K562 (cell line): ENCODE results near the gene MPG. TPM values are rescaled to one million over a fixed set of nuclear protein-coding genes. Genes with fewer than 3 reads are reported as not detected.
A peak's percentile ranks its signal among the peaks of the same experiment; 100 is the strongest.

ENCODE experiments used
- ATAC-seq: fragments of 200-7000 bp; cut with Tn5 transposase; 3 replicates; pipeline ENCODE4 v1.9.1; 2020; ENCODE audit warnings: moderate library complexity
- BruUV-seq: library from RNA; stranded (reverse); fragments of 400-500 nt; replicated peaks from 2 replicates; lab custom pipeline; 2021; lab: Mats Ljungman, UMichigan
- CTCF ChIA-PET: fragments of 300-600 bp; formaldehyde crosslinking; extraction: SDS; loops from one replicate; lab custom pipeline; 2021; ENCODE audit warnings: low intra/inter-chr PET ratio; lab: Yijun Ruan, JAX
- POLR2A ChIA-PET: fragments of 300-600, 350-650 bp; sonication (Branson Sonifier 250); formaldehyde crosslinking; extraction: SDS; loops from one replicate; lab custom pipeline; 2021; ENCODE audit warnings: antibody characterized with exemption, inconsistent platforms; lab: Yijun Ruan, JAX
- DNase-seq, 4 experiments: peaks; one replicate each; pipeline versions ENCODE4 v3.0.0 to v3.0.0-alpha.2; 2011 to 2018; ENCODE audit warnings: low spot score in 3 of 4, mixed read lengths in 3 of 4; ENCODE audit errors: extremely low read depth in 1 of 4
- FAIRE-seq: peaks from 2 replicates; lab custom pipeline; 2011; peaks lifted over from hg19 to GRCh38; lab: Jason Lieb, UNC
- H2AFZ ChIP-seq: 2 replicates; pipeline ENCODE4 v1.6.0; 2011; ENCODE audit warnings: low read depth, low read length, control low read depth, inconsistent platforms
- H3K27ac ChIP-seq: fragments of 200-600 bp; 3 replicates; pipeline ENCODE4 v1.8.0; 2011; ENCODE audit warnings: low read depth, mild to moderate bottlenecking, control low read depth, inconsistent platforms, low read length, moderate library complexity, mixed read lengths; ENCODE audit errors: extremely low read depth
- H3K27me3 ChIP-seq, 2 experiments: fragments of 300-600 bp in 1 of 2; 2 replicates in 1 of 2; 3 replicates in 1 of 2; pipeline versions ENCODE4 v1.6.0 to v1.8.0; 2011; ENCODE audit warnings: inconsistent platforms in 2 of 2, low read length in 2 of 2, mild to moderate bottlenecking in 1 of 2, mixed read lengths in 1 of 2, moderate library complexity in 1 of 2; ENCODE audit not compliant: control insufficient read depth in 2 of 2, insufficient read depth in 2 of 2
- H3K36me3 ChIP-seq: fragments of 300-600 bp; 3 replicates; pipeline ENCODE4 v1.8.0; 2011; ENCODE audit warnings: mild to moderate bottlenecking, low read length, inconsistent platforms; ENCODE audit not compliant: control insufficient read depth, insufficient read depth
- H3K4me1 ChIP-seq, 2 experiments: fragments of 200-600 bp in 1 of 2; replicated peaks in 1 of 2; 2 replicates in 1 of 2; 3 replicates in 1 of 2; pipeline versions ENCODE4 v1.5.1 to v1.8.0; 2011; ENCODE audit warnings: inconsistent platforms in 2 of 2, low read length in 2 of 2, mild to moderate bottlenecking in 1 of 2, mixed read lengths in 1 of 2, moderate library complexity in 1 of 2; ENCODE audit not compliant: control insufficient read depth in 2 of 2, insufficient read depth in 2 of 2
- H3K4me2 ChIP-seq: 2 replicates; pipeline ENCODE4 v1.6.1; 2011; ENCODE audit warnings: low read length, control low read depth, inconsistent platforms, mixed read lengths; ENCODE audit not compliant: insufficient read depth
- H3K4me3 ChIP-seq: fragments of 200-600 bp; sonication (generic), shearing (Covaris generic); 2 replicates; pipeline ENCODE4 v1.5.1; 2016; ENCODE audit warnings: control low read depth, inconsistent platforms
- H3K79me2 ChIP-seq: fragments of 200-600 bp; 3 replicates; pipeline ENCODE4 v1.8.0; 2011; ENCODE audit warnings: low read length, inconsistent platforms; ENCODE audit not compliant: control insufficient read depth, insufficient read depth
- H3K9ac ChIP-seq, 2 experiments: 2 replicates each; pipeline versions ENCODE4 v1.6.0 to v1.6.1; 2011; ENCODE audit warnings: low read depth in 2 of 2, low read length in 2 of 2, control low read depth in 1 of 2, inconsistent platforms in 1 of 2, mild to moderate bottlenecking in 1 of 2, mixed read lengths in 1 of 2; ENCODE audit not compliant: insufficient read depth in 1 of 2
- H3K9me1 ChIP-seq: one replicate; pipeline ENCODE4 v1.6.0; 2011; ENCODE audit warnings: inconsistent platforms, mild to moderate bottlenecking, low read length, moderate library complexity; ENCODE audit not compliant: control insufficient read depth, insufficient read depth
- H3K9me3 ChIP-seq: replicated peaks from 2 replicates; pipeline ENCODE4 v1.5.1; 2011; ENCODE audit warnings: low read depth, low read length, inconsistent platforms; ENCODE audit not compliant: control insufficient read depth, insufficient read depth
- H4K20me1 ChIP-seq: replicated peaks from 2 replicates; pipeline ENCODE4 v1.6.1; 2011; ENCODE audit warnings: low read length, inconsistent platforms, mixed read lengths; ENCODE audit not compliant: control insufficient read depth, insufficient read depth
- BHLHE40 ChIP-seq: IDR thresholded peaks from 2 replicates; pipeline ENCODE4 v1.6.1; 2011; ENCODE audit warnings: low read length, improper control_type of control experiment
- DIDO1 ChIP-seq: fragments of 450-650 bp; IDR thresholded peaks from 2 replicates; pipeline ENCODE4 v1.6.1; 2016; ENCODE audit warnings: low read depth, missing biosample characterization, missing genetic modification characterization
- PML ChIP-seq: IDR thresholded peaks from 2 replicates; pipeline ENCODE4 v1.6.1; 2012; ENCODE audit warnings: low read length, inconsistent platforms
- POLR2A ChIP-seq: fragments of 450-650 bp; conservative IDR thresholded peaks from 2 replicates; pipeline ENCODE4 v1.6.1; 2016
- POLR2G ChIP-seq: fragments of 200-400 bp; formaldehyde crosslinking; IDR thresholded peaks from 2 replicates; pipeline ENCODE4 v1.6.1; 2017; ENCODE audit warnings: low read depth, mild to moderate bottlenecking, antibody characterized with exemption, low read length, moderate library complexity
- PRMT5 ChIP-seq: sonication (generic); formaldehyde crosslinking; IDR thresholded peaks from 2 replicates; pipeline ENCODE4 v1.5.0; 2020; ENCODE audit warnings: missing genetic modification reagents
- RBFOX2 ChIP-seq: fragments of 200-400 bp; formaldehyde crosslinking; IDR thresholded peaks from 2 replicates; pipeline ENCODE4 v1.6.1; 2017; ENCODE audit warnings: low read depth, mild to moderate bottlenecking, low read length, moderate library complexity
- SMAD3 ChIP-seq: fragments of 450-650 bp; formaldehyde crosslinking; conservative IDR thresholded peaks from 2 replicates; pipeline ENCODE4 v1.4.0; 2020; ENCODE audit warnings: mild to moderate bottlenecking
- STAT5B ChIP-seq: fragments of 250-450 bp; sonication (Bioruptor Pico); IDR thresholded peaks from 2 replicates; pipeline ENCODE4 v1.8.0; 2021; ENCODE audit warnings: mild to moderate bottlenecking, inconsistent platforms
- SUPT5H ChIP-seq: fragments of 450-650 bp; IDR thresholded peaks from 2 replicates; pipeline ENCODE4 v1.6.1; 2016
- ZNF408 ChIP-seq: fragments of 250-450 bp; sonication (Bioruptor Pico); IDR thresholded peaks from 2 replicates; pipeline ENCODE4 v1.4.0; 2020; ENCODE audit warnings: low read depth, mild to moderate bottlenecking, moderate library complexity
- WGBS: fragments of 100-300 bp; shearing (Covaris generic); methylation state at CpG from one replicate; pipeline ENCODE4 v1.1.6; 2016; ENCODE audit warnings: low coverage, mixed read lengths; ENCODE audit not compliant: insufficient coverage; ENCODE audit errors: missing lambda C conversion rate; 5-methylcytosine and 5-hydroxymethylcytosine counted together
- in situ Hi-C: fragments of 300-500 bp; cut with MboI; formaldehyde crosslinking; loops from 4 replicates; pipeline ENCODE4 v1.15.0; 2018; ENCODE audit warnings: inconsistent platforms, mixed read lengths
- intact Hi-C: fragments of 100-400 bp; cut with micrococcal nuclease; formaldehyde crosslinking; loops from 2 replicates; pipeline ENCODE4 v1.14.2; 2022
- polyA plus RNA-seq, 8 experiments: library from polyadenylated mRNA; depleted of rRNA in 4 of 8; stranded (reverse) in 5 of 8; unstranded in 3 of 8; fragments of >200 nt; fragmentation: Nextera tagmentation in 2 of 8; fragmentation: Illumina TruSeq in 1 of 8; extraction: Ambion mirVana in 2 of 8; extraction: Trizol in 1 of 8; gene quantifications; 2 replicates each; pipeline versions ENCODE4 v1.2.1 to v1.2.3, GENCODE V29; 2011 to 2014; ENCODE audit warnings: inconsistent platforms in 1 of 8, missing spikeins in 1 of 8
- total RNA-seq, 7 experiments: library from RNA; depleted of rRNA in 6 of 7; stranded (reverse); fragments of >200 nt in 6 of 7; fragmentation: Illumina TruSeq in 2 of 7; extraction: Trizol in 2 of 7; gene quantifications; 2 replicates each; pipeline versions ENCODE4 v1.2.1 to v1.2.3, GENCODE V29; 2011 to 2021; ENCODE audit warnings: low replicate concordance in 1 of 7

MPG gene
- total and polyA plus RNA-seq, 9 of the 15 experiments (the other 6 are each of a cell fraction or from before 2014, with no cell fraction given) = 0.42 to 226 (median 36.2) TPM

DNA sequence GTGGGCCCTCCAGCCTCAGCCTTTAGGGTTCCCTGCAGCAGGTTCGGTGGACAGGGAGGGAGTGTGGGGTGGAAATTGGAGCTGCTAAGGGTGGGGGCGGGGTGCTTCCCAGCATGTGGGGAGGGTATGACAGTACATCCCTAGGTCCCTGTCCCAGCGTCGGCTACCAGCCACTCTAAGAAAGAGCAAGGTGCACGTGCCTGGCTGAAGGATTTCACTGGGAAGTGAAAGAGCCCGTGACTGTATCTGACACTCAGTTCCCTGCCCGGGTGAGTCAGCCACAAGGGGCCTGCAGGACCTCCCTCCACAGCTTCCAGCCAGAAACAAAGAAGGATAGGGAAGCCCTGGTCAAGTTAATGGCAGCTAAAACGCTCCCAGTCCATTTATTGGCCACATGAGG, 20.3 kb upstream of the MPG start:
- no peak for FAIRE-seq

DNA sequence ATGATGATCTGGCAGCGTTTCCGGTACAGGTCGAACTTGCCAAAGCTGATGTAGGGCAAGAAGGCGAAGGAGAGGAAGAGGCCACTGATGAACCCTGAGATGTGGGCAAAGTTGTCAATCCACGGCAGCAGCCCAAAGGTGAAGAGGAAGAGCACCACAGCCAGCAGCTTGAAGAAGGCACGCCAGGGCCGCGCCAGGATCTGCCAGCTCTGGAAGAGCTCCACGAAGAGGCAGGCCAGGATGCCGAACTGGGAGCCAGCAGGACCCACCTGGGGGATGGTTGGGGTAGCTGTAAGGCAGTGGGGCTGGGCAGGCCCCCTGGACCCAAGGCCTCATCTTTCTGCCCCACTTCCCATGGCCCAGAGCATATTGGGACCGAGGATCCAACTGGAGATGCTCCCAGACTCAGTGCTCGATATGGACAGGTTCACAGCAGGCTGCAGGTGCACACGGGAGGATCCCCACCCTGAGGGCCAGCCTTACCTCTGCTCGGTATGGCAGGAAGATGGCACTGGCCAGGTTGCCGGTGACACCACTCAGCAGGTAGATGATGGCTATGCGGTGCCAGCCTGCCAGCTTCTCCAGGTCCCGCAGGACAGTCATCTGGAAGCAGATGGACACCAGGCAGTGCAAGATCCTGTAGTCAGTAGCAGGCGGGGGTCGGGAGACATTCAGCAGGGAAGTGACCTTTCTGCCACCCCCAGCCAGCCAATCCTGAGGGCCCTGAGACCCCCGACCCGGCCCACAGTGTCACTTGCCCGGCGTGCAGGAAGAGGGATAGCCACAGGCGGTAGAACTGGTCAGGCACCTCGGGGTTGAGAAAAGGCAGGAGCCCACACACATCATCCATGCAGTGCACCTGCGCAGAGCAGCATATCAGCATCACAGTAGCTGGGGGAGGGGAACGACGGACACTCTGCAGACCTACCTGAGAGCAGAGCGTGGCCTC, 19.3 kb upstream of the MPG start:
- Histone ChIP-seq H3K9me3 (no peaks in the 10 kb centered on the region), H3K27ac (no peak overlapping the region), H3K27me3 (no peaks in the 10 kb centered on the region), H3K9me1 (peaks cover 2% of the 10 kb centered on the region), H3K9ac (peak overlapping the region in 1 of 2 experiments; percentile 53; a peak in 1 of 4 replicates), H2AFZ (no peak overlapping the region), H3K36me3 (peaks cover 44% of the 10 kb centered on the region), H3K4me1 (peaks cover 5 to 27% of the 10 kb centered on the region in 2 experiments; a peak in 2 of 5 replicates), H3K4me2 (no peak overlapping the region), H3K79me2 (peaks cover 22% of the 10 kb centered on the region), H4K20me1 (no peaks in the 10 kb centered on the region; the same call in none of the 2 replicates), H3K4me3 (no peak overlapping the region)
- in situ Hi-C loops (no loop called here), intact Hi-C loops (no loop called here)
- ChIA-PET CTCF (no interaction called here), POLR2A (no interaction called here)
- ATAC-seq (no peak), DNase-seq (no peak), FAIRE-seq (no peak)
- BruUV-seq = no TSS peak
- peak; percentile 37; the same call in 1 of the 2 replicates for TF ChIP-seq RBFOX2
- TF ChIP-seq POLR2G = peak; percentile 66; the same call in 1 of the 2 replicates
- no peak for TF ChIP-seq PRMT5 (CRISPR knock-in tag)
- TF ChIP-seq SUPT5H = 0 out of 2 replicates have a peak, but pooled peaks have one; percentile 40
- 0 out of 2 replicates have a peak, but pooled peaks have one; percentile 29 for TF ChIP-seq POLR2A
- WGBS = 92% methylated on average over 26 of the region's 29 CpGs

More for the DNA sequence above, 20.3 kb upstream of the MPG start:
- Histone ChIP-seq H3K9me3 (no peaks in the 10 kb centered on the region), H3K4me3 (no peak overlapping the region), H4K20me1 (no peaks in the 10 kb centered on the region; the same call in none of the 2 replicates), H3K27me3 (no peaks in the 10 kb centered on the region), H3K27ac (no peak overlapping the region), H3K79me2 (peaks cover 31% of the 10 kb centered on the region), H3K4me2 (no peak overlapping the region), H2AFZ (no peak overlapping the region), H3K36me3 (peaks cover 44% of the 10 kb centered on the region), H3K9me1 (peaks cover 2% of the 10 kb centered on the region), H3K9ac (no peak overlapping the region; a peak in 1 of 4 replicates), H3K4me1 (peaks cover 5 to 25% of the 10 kb centered on the region in 2 experiments; a peak in 2 of 5 replicates)
- ChIA-PET CTCF (no interaction called here), POLR2A (interaction anchor here (1.5 kb wide), 1 partner anchor 9 kb away, joined by 4 read pairs; no protein-coding TSS in a partner anchor)
- in situ Hi-C loops = no loop called here
- TF ChIP-seq ZNF408 (CRISPR knock-in tag) (no peak), SUPT5H (0 out of 2 replicates have a peak, but pooled peaks have one; percentile 18), PML (no peak), BHLHE40 (0 out of 2 replicates have a peak, but pooled peaks have one; percentile 18), SMAD3 (CRISPR knock-in tag) (no peak), STAT5B (CRISPR knock-in tag) (no peak), DIDO1 (no peak)
- no TSS peak for BruUV-seq
- WGBS = 73% methylated on average over 8 of the region's 8 CpGs
- DNase-seq (no peak), ATAC-seq (no peak)
- intact Hi-C loops = no loop called here
